ENCODE results near the gene MIS18A. TPM values are rescaled to one million over a fixed set of nuclear protein-coding genes. Genes with fewer than 3 reads are reported as not detected.

The MIS18A gene
- total and polyA plus RNA-seq, 10 of the 15 experiments (the other 5 are each of a cell fraction or from before 2014, with no cell fraction given), result 6.5 to 48.9 (median 24.8) TPM

DNA sequence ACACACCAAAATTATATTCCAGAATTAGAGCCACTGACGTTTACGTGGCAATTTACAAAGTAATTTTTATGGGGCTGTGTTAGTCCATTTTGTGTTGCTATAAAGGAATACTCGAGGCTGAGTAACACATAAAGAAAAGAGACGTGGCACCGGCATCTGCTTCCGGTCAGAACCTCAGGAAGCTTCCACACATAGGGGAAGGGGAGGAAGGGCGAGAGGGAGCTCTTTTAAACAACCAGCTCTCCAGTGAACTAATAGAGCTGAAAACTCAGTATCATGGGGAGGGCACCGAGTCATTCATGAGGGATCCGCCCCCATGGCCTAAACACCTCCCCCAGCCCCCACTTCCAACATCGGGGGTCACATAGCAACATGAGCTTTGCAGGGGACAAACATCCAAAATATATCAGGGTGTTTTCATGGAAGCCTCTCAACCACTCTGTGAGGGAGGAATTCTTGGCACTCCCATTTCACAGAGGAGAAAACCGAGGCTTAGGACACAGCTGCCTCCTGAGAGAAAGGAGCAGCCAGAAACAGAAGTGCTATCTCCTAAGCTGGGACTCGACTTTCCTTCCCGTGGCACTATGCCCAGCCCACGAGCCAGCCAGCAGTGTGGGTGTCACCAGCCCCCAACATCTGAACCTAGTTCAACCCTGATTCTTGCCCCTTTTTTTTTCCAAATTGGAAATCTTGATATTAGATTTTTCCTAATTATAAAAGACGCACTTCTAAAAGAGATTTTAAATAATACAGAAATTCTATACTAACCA lies 29.2 kb downstream of the MIS18A start:
- H2AFZ ChIP-seq (ENCODE audit: control insufficient read depth, low read depth, low read length), result no peak overlapping the region
- no peak for FAIRE-seq
- H4K20me1 ChIP-seq (ENCODE audit: control insufficient read depth, insufficient read depth), result no peaks in the 10 kb centered on the region
- H3K27ac ChIP-seq (ENCODE audit: control insufficient read depth, insufficient read depth), result no peak overlapping the region
- ATAC-seq, result no peak
- BruUV-seq (replicated peaks), result no TSS peak
- H3K4me3 ChIP-seq, result no peak overlapping the region
- H3K9ac ChIP-seq (ENCODE audit: control insufficient read depth, insufficient read depth, low read length), result no peak overlapping the region
- H3K36me3 ChIP-seq (ENCODE audit: control insufficient read depth in 2 of 2, insufficient read depth in 2 of 2, low read length in 1 of 2), result no peaks in the 10 kb centered on the region
- H3K4me1 ChIP-seq (ENCODE audit: control insufficient read depth, insufficient read depth, low read length), result no peaks in the 10 kb centered on the region
- SMC1A ChIA-PET (ENCODE audit: uncharacterized antibody, unreplicated experiment), result no interaction called here
- H3K4me2 ChIP-seq (ENCODE audit: control insufficient read depth, insufficient read depth), result no peak overlapping the region
- intact Hi-C loops (cut with micrococcal nuclease; ENCODE audit: unreplicated experiment), result loop anchor here (10.0 kb wide), 1 partner anchor 175 kb away; no protein-coding TSS in a partner anchor
- 23% methylated on average over 15 of the region's 15 CpGs for WGBS (ENCODE audit: insufficient coverage, insufficient replicate concordance, low lambda C conversion rate, missing lambda C conversion rate)
- in situ Hi-C loops (cut with MboI), result loop anchor here (10.0 kb wide), 1 partner anchor 475 kb away; no protein-coding TSS in a partner anchor
- no peak for DNase-seq (ENCODE audit: low read depth, low spot score)
- no peaks in the 10 kb centered on the region for H3K79me2 ChIP-seq (ENCODE audit: control insufficient read depth, insufficient read depth, low read length)
- CTCF ChIA-PET, result no interaction called here
- RAD21 ChIA-PET (ENCODE audit: unreplicated experiment), result no interaction called here
- H3K9me3 ChIP-seq (replicated peaks; ENCODE audit: control insufficient read depth, insufficient read depth, low read length), result no peaks in the 10 kb centered on the region; the same call in 2 of the 3 replicates
- POLR2A ChIA-PET, result no interaction called here
- no peak for TF ChIP-seq ZNF24 (IDR thresholded peaks at IDR 0.05)
- TF ChIP-seq, protein P1, sequence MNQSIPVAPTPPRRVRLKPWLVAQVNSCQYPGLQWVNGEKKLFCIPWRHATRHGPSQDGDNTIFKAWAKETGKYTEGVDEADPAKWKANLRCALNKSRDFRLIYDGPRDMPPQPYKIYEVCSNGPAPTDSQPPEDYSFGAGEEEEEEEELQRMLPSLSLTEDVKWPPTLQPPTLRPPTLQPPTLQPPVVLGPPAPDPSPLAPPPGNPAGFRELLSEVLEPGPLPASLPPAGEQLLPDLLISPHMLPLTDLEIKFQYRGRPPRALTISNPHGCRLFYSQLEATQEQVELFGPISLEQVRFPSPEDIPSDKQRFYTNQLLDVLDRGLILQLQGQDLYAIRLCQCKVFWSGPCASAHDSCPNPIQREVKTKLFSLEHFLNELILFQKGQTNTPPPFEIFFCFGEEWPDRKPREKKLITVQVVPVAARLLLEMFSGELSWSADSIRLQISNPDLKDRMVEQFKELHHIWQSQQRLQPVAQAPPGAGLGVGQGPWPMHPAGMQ (IDR thresholded peaks at IDR 0.05; ENCODE audit: borderline replicate concordance), result no peak
- TF ChIP-seq ZZZ3 (IDR thresholded peaks at IDR 0.05; ENCODE audit: control insufficient read depth, insufficient read length, low read depth), result no peak
- no peak for TF ChIP-seq ZNF622 (IDR thresholded peaks at IDR 0.05)
- TF ChIP-seq, protein P2, sequence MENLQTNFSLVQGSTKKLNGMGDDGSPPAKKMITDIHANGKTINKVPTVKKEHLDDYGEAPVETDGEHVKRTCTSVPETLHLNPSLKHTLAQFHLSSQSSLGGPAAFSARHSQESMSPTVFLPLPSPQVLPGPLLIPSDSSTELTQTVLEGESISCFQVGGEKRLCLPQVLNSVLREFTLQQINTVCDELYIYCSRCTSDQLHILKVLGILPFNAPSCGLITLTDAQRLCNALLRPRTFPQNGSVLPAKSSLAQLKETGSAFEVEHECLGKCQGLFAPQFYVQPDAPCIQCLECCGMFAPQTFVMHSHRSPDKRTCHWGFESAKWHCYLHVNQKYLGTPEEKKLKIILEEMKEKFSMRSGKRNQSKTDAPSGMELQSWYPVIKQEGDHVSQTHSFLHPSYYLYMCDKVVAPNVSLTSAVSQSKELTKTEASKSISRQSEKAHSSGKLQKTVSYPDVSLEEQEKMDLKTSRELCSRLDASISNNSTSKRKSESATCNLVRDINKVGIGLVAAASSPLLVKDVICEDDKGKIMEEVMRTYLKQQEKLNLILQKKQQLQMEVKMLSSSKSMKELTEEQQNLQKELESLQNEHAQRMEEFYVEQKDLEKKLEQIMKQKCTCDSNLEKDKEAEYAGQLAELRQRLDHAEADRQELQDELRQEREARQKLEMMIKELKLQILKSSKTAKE (IDR thresholded peaks at IDR 0.05; ENCODE audit: low read depth, poor library complexity, severe bottlenecking), result no peak
- TF ChIP-seq, protein P3, sequence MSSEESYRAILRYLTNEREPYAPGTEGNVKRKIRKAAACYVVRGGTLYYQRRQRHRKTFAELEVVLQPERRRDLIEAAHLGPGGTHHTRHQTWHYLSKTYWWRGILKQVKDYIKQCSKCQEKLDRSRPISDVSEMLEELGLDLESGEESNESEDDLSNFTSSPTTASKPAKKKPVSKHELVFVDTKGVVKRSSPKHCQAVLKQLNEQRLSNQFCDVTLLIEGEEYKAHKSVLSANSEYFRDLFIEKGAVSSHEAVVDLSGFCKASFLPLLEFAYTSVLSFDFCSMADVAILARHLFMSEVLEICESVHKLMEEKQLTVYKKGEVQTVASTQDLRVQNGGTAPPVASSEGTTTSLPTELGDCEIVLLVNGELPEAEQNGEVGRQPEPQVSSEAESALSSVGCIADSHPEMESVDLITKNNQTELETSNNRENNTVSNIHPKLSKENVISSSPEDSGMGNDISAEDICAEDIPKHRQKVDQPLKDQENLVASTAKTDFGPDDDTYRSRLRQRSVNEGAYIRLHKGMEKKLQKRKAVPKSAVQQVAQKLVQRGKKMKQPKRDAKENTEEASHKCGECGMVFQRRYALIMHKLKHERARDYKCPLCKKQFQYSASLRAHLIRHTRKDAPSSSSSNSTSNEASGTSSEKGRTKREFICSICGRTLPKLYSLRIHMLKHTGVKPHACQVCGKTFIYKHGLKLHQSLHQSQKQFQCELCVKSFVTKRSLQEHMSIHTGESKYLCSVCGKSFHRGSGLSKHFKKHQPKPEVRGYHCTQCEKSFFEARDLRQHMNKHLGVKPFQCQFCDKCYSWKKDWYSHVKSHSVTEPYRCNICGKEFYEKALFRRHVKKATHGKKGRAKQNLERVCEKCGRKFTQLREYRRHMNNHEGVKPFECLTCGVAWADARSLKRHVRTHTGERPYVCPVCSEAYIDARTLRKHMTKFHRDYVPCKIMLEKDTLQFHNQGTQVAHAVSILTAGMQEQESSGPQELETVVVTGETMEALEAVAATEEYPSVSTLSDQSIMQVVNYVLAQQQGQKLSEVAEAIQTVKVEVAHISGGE (CRISPR knock-in tag; IDR thresholded peaks at IDR 0.05), result no peak
- no peak for TF ChIP-seq MTA3 (IDR thresholded peaks at IDR 0.05; ENCODE audit: borderline replicate concordance, low read length)
- TF ChIP-seq RCOR1 (conservative IDR thresholded peaks at IDR 0.05; ENCODE audit: low read depth, low read length), result no peak
- H3K27me3 ChIP-seq (replicated peaks in 1 of 2; ENCODE audit: control insufficient read depth in 2 of 2, insufficient read depth in 2 of 2, low read length in 1 of 2), result 0 out of 4 replicates have a peak, but pooled peaks cover 0 to 3% of the 10 kb centered on the region in 2 experiments
